HG02678 (cell line): ENCODE results near the gene TSPOAP1.

ENCODE experiments used
- ATAC-seq: cut with Tn5 transposase; IDR thresholded peaks from one replicate; pipeline ENCODE4 v1.9.1; 2021; ENCODE audit warnings: mild to moderate bottlenecking, moderate library complexity; ENCODE audit not compliant: unreplicated experiment

Gene TSPOAP1

GRCh38 chr17:58307468-58308172 lies 21.0 kb downstream of the TSPOAP1 start:
- no peak for ATAC-seq

DNA sequence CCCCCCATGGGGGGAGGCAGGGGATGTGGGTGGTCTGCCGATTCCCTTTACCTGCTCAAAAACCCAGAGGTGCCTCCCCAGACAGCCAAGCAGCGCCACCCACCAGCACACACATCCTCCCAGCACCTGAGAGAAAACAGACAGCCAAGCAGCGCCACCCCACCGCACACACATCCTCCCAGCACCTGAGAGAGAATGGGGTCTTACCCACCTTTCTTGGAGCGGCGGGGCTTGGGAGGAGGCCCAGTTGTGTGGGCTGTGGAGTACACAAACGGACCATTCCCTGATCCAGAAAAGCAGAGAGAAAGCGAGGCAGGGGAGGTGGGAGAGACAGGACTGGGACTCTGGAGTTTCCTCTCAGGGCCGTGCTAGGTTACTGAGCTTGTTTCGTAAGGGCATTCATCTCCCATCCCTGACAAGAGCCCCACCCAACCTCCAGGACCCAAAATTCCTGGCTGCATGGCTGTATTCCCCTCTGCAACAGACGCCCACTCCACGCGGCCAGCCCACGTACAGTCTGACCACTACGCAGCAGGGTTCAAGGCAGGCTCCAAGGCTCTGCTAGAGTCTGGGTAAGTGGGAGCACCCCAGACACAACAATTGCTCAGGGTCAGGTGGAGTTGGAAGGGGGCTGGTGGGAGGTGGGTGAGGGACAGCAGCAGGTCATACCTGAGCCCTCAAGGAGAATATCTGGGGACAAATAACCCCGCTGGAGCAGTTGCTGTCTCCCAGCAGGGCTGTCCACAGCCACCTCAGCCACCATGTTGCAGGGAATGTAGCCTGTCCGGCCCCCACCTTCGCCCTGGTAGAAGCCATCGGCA lies 22.3 kb downstream of the TSPOAP1 start:
- ATAC-seq: no peak

DNA sequence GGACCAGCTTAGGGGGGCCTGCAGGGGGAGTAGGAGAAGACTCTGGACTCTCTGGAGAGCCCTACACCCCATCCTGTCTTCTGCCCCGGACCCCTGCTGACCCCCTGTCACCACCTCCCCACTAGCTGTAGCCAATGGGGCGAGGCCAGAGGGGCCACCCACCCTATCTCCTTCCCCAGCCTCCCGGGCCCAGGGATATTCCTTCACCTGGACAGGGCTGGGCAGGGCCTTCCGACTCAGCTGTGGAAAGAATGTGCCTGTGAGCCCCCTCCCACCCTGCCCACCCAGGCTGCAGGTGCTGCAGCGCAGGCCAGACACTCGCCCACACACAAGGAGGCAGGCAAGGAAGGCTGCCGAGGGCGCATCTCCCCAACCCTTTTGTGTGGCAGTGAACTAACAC lies 23.0 kb downstream of the TSPOAP1 start:
- no peak for ATAC-seq

DNA sequence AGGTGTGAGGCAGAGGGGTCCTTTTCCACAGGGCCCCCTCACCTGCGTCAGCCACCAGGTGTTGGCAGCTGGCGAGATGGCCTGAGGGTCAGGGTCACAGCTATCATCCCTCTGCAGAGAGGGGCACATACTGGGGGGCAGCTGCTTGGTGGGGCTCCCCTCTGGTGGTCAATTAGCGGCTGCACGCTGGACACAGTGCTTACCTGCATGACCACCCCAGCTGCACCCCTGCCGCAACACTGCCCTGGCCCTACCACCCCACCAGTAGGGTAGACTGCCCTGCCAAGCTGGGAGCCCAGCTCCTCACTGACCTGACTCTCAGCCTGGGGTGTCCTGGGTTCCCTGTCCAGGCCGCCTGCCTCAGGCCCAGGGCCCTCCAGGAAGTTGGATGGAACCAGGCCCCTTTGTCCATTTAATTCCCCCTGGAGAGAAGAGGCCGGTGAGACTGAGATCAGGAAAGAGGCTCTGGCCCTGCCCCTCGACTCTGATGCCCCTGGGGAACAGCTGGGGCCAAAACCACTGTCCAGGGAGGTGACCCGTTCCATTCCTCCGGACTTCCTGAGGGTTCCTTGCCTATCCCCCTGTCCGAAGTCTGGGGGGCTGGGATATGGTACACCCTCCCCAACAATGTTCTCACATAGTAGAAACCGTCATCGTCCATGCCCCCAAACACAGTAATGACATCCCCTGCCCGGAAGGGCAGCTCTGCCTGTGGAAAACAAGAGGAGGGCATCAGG lies 23.7 kb downstream of the TSPOAP1 start:
- no peak for ATAC-seq

GRCh38 chr17:58303971-58304749 lies 24.4 kb downstream of the TSPOAP1 start:
- no peak for ATAC-seq

DNA sequence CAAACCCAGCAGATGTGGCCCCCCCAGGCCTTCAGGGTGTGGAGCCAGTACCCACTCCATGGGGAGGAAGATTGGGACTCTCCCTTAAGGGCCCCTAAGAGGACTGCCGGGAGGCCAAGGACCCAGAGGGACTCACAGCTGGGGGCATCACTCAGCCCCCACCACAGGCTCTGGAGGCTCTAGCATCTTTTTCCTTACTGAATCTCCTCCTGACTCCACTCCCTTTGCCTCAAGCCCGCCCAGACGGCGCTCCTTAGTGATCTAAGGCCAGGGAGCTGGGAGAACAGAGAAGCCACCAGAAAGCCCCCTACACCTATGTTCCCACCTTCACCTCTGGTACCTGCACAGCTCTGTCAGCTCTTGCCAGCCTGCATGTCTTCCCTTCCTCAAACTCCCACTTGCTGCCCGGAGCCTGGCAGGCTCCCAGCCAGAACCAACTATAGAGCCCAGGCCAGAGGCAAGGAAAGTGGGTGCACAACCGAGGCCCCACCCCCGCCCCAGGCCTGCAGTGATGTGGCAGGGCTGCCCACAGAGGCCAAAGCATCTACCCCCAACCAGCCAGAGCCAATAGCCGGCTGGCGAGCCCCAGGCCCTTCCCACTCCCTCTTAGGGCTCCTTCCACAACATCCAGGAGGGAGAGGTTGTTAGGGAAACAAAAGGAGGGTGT lies 25.5 kb downstream of the TSPOAP1 start:
- no peak for ATAC-seq

DNA sequence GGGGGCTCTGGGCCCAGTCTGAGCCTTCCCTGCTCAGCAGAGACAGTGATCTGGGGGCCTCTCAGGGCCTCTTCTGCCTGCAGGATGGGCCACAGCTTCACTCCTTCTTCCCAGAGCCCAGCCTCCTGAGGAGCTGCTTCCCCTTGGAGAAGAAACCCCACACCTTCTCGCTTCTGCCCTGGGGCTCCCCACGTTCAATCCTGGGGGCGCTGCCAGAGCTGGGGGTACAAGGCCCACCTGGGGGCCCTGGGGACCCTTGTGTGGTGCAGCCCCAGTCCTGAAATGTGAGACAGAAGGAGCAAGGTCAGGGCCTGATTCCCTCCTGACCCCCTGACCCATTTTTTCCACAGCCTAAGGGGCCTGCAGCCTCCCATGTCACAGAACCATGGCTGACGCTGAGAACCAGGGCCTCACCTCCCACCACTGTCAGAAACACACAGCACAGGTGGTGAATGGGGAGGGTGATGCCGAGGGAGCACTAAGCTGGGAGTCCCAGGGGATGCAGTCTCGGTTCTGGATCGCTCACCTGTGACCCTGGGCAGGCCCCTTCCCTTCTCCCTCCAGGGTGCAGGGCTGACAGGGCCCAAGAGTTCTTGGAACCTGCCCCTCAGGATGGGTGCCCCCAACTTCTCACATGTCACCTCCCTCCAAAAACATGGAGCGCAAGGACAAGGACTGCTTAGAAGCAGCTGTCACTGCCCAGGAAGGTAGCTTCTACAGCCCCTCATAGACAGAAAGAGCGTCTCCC lies 26.2 kb downstream of the TSPOAP1 start:
- ATAC-seq: no peak

DNA sequence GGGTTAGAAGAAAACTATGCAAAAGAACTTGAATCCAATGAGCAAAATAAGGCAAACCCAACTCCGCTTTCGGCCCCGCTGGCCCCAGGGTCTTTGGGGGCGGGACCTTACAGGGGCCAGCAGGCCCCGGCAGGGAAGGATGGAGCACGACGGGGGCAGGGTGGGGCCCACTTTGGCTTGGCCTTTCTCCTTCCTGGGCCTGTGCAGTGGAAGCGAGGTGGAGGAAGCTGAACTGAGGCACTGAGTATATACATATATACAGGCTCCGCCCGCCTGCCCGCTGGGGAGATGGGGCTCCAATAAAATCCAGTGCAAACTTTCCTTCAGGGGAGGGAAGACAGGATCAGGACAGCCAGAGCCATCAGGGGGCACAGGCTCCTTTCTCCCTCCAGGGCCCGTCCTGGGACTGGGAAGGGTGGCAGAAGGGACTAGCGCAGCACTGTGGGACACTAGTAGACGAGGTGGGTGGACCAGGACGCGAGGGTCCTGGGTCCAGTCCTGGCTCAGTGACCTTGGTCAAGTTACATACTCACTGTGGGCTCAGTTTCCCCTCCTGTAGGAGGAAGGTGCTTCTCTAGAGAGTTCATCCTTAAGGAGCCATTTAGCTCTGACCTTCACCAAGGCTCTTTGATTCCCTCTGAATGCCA lies 27.0 kb downstream of the TSPOAP1 start:
- no peak for ATAC-seq

DNA sequence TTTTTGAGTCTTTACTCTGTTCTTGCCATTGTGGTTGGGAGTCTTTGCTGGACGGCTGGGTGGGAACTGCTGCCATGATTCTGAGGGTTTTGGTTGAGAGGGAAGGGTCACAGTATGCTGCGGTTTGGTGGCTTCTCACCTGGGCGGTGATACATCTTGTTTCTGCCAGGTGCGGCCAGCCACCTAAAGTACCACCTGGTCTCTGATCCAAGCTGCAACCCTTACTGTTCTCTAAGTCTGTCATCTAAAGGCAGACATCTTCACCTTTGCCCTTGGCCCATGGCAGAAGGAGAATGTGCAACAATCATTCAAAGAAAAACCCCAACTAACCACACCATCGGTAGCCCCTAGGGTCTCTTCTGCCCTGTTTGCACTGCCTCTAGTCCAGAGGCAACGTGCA lies 28.3 kb downstream of the TSPOAP1 start:
- no peak for ATAC-seq

GRCh38 chr17:58294034-58294433 lies 34.6 kb downstream of the TSPOAP1 start:
- ATAC-seq: no peak

GRCh38 chr17:58291246-58291645 lies 37.3 kb downstream of the TSPOAP1 start:
- no peak for ATAC-seq

DNA sequence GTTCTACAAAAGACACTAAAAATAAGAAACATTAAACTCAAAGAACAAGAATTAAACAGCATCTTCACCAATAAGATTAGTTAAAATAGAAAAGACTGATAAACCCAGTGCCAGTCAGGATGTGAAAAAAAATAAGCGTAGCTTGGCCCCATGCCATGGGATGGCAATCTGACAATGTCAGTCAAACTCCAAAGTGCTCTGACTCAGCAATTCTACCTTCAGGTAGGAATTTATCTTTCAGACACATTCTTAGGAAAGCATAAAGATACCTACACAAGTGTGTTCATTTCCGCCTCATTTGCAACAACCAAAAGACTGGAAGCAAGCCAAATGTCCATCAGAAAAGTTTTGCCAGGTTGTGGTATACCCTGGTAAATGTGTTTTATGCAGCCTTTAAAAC lies 38.7 kb downstream of the TSPOAP1 start:
- ATAC-seq: no peak

DNA sequence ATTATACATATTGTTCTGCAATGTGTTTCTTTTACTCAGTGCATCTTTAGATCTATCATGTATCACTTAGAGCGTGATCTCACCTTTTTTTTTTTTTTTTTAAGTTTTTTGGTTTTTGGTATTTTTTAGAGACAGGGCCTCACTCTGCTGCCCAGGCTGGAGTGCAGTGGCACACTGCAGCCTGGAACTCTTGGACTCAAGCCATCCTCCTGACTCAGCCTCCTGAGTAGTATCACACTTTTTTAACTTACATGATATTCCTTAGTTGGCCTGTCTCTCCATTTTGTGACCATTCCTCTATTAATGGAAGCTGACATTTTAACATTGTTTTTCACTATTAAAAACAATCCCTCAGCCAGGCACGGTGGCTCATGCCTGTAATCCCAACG lies 43.2 kb downstream of the TSPOAP1 start:
- no peak for ATAC-seq

DNA sequence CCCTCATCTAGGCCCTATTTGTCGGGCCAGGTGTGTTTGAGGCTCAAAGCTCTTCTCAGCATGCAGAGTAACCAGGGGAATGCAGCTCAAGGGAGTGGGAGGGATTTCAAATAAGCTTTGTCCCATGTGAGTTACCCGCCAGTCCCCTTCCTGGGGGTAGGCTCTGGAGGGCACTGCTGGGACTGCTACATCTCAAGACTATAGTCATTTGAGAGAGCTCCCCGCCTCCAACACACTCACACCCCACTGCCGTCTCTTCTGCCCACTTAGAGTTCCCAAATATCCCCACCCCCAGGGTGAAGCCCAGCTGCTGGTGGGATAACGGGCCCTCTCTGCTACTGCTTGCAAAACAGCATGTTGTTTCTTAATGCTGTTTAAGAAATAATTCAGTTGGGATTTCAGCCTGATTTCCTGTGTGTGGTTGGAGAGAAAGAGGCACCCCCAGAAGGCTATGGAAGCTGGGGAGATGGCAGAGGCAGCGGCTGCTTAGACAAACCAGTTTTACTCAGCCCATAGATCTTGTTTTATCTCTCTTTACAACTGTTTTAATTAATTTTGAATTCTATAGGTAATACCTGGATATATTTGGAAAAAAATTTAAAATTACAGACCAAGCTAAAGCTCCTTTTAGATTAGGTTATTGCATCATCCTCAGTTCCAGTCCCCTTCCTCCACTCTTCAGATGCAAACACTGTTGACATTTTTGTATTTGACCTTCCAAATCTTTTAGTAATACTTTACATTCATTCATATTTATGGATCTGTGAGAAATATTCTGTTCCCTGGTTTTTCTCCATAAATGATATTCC lies 43.8 kb downstream of the TSPOAP1 start:
- ATAC-seq: no peak

DNA sequence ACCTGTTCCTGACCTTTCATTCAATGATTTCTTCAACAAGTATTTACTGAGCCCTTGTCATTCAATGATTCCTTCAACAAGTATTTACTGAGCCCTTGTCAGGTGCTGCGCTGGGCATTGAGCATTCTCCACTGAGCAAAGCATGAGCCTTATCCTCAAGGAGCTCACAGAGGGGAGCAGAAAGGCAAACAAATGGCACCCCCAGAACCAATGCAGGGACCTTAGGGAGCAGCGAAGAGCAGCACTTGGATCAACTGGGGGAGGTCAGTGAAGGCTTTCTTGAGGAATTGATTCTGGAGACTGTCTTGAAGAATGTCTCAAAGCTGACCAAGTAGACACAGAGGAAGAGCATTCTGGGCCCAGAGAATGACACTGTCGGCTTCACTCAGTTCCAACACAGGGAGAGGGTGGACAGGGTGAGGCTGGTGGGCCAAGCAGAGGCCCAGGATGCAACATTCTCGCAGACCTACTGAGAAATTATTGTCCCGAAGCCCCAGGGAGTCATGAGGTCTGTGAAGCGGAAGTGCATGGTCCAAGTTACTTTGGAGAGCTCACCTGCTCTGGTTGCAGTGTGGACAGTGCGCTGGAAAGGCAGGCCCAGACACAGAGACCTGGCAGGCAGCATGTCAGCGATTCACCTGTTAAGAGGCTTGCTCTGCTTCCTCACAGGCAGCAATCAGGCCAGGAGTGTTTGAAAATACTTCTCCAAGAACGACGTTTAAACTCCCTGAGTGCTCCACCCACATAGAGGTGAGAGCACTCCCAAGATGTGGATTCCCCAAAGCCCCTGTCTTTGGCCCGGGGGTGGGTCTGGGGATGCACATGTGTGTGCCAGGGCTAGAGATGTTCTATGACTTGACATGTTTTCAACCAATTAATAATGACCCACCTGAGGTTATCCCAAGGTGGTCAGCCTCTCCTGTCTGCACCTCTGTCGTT lies 44.7 kb downstream of the TSPOAP1 start:
- no peak for ATAC-seq

DNA sequence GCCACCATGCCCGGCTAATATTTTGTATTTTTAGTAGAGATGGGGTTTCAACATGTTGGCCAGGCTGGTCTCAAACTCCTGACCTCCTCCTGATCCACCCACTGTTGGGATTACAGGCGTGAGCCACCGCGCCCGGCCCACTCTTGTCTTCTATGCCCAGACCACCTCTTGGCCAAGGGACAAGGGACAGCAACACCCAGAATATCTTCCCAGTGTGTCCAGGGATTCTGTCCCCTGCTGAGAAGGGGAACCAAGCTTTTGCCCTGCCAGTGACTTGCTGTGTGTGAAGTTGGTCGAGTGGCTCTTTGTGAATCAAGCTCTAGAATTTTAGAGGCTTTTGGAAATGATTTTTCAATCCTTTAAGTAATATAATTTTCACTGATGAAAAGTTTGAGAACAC lies 46.2 kb downstream of the TSPOAP1 start:
- no peak for ATAC-seq

- no peak for ATAC-seq
Measured at GRCh38 chr17:58281511-58282011, 47.0 kb downstream of the TSPOAP1 start.
